Frontal cortex (tissue), 4 donors: ENCODE measurements around the gene ARHGEF12. TPM values are rescaled to one million over a fixed set of nuclear protein-coding genes. Genes with fewer than 3 reads are reported as not detected.

Experiments used
- DNase-seq, 2 donors: peaks; one replicate each; pipeline ENCODE4 v3.0.0; 2012; ENCODE audit warnings: low spot score in 2 of 2
- FAIRE-seq: peaks from 2 replicates; lab custom pipeline; 2012; peaks lifted over from hg19 to GRCh38; lab: Jason Lieb, UNC
- total RNA-seq: library from RNA; depleted of rRNA; stranded (reverse); fragments of >200 nt; gene quantifications from one replicate; pipeline ENCODE4 v1.2.3, GENCODE V29; 2014
- donor health status: control.
- donor health status: control.
- donor health status: control.

ARHGEF12 gene
- total RNA-seq, 1 donor from 2014 or later = 202 TPM

- DNase-seq (no peak), FAIRE-seq (no peak)
These were observed 68.3 kb downstream of the ARHGEF12 start for GRCh38 chr11:120404495-120404894.

GRCh38 chr11:120409655-120410054 is 73.4 kb downstream of the ARHGEF12 start:
- no peak for DNase-seq
- no peak for FAIRE-seq

- no peak for DNase-seq
- no peak for FAIRE-seq
These were observed 74.6 kb downstream of the ARHGEF12 start for GRCh38 chr11:120410622-120411380.

GRCh38 chr11:120413480-120413879 is 77.3 kb downstream of the ARHGEF12 start:
- DNase-seq (no peak), FAIRE-seq (no peak)

GRCh38 chr11:120420572-120420971 is 84.4 kb downstream of the ARHGEF12 start:
- no peak for FAIRE-seq

GRCh38 chr11:120424185-120424969 is 88.2 kb downstream of the ARHGEF12 start:
- FAIRE-seq (no peak), DNase-seq (no peak)

More at GRCh38 chr11:120420572-120420971, 84.4 kb downstream of the ARHGEF12 start:
- no peak for DNase-seq

- DNase-seq (no peak), FAIRE-seq (no peak)
These were observed 88.7 kb downstream of the ARHGEF12 start for GRCh38 chr11:120424970-120425332.

GRCh38 chr11:120425527-120425926 is 89.3 kb downstream of the ARHGEF12 start:
- FAIRE-seq (no peak), DNase-seq (no peak)

- FAIRE-seq (no peak), DNase-seq (no peak)
These were observed 93.9 kb downstream of the ARHGEF12 start for GRCh38 chr11:120430146-120430545.

- DNase-seq (no peak), FAIRE-seq (no peak)
These were observed 95.4 kb downstream of the ARHGEF12 start for GRCh38 chr11:120431633-120432032.

GRCh38 chr11:120432056-120433018 is 96.1 kb downstream of the ARHGEF12 start:
- DNase-seq = peak in 1 of 2 donors; percentile 7
- FAIRE-seq = no peak

GRCh38 chr11:120441592-120441991 is 105.4 kb downstream of the ARHGEF12 start:
- no peak for DNase-seq
- no peak for FAIRE-seq

- DNase-seq = no peak
- FAIRE-seq = no peak
These were observed 105.8 kb downstream of the ARHGEF12 start for GRCh38 chr11:120442031-120442430.

GRCh38 chr11:120446802-120447201 is 110.6 kb downstream of the ARHGEF12 start:
- FAIRE-seq = no peak
- no peak for DNase-seq

GRCh38 chr11:120448240-120448639 is 112.0 kb downstream of the ARHGEF12 start:
- FAIRE-seq (no peak), DNase-seq (no peak)

GRCh38 chr11:120455487-120455886 is 119.3 kb downstream of the ARHGEF12 start:
- FAIRE-seq (no peak), DNase-seq (no peak)

- no peak for DNase-seq
- FAIRE-seq = no peak
These were observed 121.8 kb downstream of the ARHGEF12 start for GRCh38 chr11:120457996-120458395.

GRCh38 chr11:120462825-120463224 is 126.6 kb downstream of the ARHGEF12 start:
- DNase-seq (no peak), FAIRE-seq (no peak)

GRCh38 chr11:120465921-120466534 is 129.8 kb downstream of the ARHGEF12 start:
- DNase-seq (no peak), FAIRE-seq (no peak)

GRCh38 chr11:120467627-120468026 is 131.4 kb downstream of the ARHGEF12 start:
- no peak for FAIRE-seq

More at GRCh38 chr11:120467627-120468026, 131.4 kb downstream of the ARHGEF12 start:
- no peak for DNase-seq
